ENCODE measurements around the gene TMEM131L.

DNA sequence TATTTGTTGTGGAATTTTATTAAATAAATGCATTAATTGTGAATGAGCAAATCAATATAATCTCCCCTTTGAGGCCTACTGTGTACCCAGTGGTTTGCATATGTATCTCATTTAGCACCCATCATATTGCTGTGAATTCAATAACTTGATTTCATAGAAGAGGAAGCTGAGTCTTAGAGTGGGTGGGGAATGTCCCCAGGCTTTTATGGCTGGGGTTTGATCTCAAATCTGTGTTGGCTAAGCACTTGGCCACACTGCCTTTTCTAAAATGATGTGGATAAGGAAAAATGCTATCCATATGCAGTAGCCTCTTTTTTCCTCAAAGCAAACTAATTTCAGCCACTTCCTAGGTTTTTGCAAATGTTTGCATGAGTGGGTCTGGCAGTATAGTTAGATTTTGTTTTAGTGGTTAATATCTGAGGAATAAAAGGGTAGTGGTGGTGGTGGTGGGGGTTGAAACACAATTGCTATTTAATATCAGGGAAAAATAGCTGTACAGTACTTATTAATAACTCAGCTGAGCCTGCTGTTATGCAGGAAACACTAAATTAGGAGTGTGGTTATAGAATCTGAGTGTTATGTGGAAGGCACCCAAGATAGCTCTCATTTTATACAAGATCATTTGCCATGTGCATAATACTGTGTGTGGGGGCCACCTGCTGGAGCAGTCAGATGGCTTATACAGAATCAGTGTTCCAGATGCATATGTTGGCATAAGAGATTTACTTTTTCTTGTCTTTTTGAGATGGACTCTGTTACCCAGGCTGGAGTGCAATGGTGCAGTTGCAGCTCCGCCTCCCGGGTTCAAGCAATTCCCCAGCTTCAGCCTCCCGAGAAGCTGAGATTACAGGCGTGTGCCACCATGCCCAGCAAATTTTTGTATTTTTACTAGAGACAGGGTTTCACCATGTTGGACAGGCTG is 108.0 kb downstream of the TMEM131L start:
- TF ChIP-seq EZH2phosphoT487 (IDR thresholded peaks at IDR 0.05; ENCODE audit: borderline replicate concordance) = no peak
- TF ChIP-seq, protein P1, sequence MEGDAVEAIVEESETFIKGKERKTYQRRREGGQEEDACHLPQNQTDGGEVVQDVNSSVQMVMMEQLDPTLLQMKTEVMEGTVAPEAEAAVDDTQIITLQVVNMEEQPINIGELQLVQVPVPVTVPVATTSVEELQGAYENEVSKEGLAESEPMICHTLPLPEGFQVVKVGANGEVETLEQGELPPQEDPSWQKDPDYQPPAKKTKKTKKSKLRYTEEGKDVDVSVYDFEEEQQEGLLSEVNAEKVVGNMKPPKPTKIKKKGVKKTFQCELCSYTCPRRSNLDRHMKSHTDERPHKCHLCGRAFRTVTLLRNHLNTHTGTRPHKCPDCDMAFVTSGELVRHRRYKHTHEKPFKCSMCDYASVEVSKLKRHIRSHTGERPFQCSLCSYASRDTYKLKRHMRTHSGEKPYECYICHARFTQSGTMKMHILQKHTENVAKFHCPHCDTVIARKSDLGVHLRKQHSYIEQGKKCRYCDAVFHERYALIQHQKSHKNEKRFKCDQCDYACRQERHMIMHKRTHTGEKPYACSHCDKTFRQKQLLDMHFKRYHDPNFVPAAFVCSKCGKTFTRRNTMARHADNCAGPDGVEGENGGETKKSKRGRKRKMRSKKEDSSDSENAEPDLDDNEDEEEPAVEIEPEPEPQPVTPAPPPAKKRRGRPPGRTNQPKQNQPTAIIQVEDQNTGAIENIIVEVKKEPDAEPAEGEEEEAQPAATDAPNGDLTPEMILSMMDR (conservative IDR thresholded peaks at IDR 0.05; ENCODE audit: low read length) = peak; percentile 79
